Fibroblast of lung (primary cell): ENCODE measurements around the gene THBS1.

ENCODE experiments used
- EZH2 ChIP-seq: IDR thresholded peaks from 2 replicates; pipeline ENCODE4 v1.5.1; 2012; ENCODE audit warnings: low read length, control low read depth, mild to moderate bottlenecking; ENCODE audit errors: missing control alignments
- TF ChIP-seq, protein P1 (sequence below), 2 donors: IDR thresholded peaks in 1 of 2; conservative IDR thresholded peaks in 1 of 2; 1 replicate in 1 of 2; 2 replicates in 1 of 2; pipeline ENCODE4 v1.5.1; 2011 to 2012; ENCODE audit warnings: low read length in 2 of 2, control low read depth in 1 of 2, inconsistent platforms in 1 of 2, low read depth in 1 of 2, mild to moderate bottlenecking in 1 of 2

DNA sequence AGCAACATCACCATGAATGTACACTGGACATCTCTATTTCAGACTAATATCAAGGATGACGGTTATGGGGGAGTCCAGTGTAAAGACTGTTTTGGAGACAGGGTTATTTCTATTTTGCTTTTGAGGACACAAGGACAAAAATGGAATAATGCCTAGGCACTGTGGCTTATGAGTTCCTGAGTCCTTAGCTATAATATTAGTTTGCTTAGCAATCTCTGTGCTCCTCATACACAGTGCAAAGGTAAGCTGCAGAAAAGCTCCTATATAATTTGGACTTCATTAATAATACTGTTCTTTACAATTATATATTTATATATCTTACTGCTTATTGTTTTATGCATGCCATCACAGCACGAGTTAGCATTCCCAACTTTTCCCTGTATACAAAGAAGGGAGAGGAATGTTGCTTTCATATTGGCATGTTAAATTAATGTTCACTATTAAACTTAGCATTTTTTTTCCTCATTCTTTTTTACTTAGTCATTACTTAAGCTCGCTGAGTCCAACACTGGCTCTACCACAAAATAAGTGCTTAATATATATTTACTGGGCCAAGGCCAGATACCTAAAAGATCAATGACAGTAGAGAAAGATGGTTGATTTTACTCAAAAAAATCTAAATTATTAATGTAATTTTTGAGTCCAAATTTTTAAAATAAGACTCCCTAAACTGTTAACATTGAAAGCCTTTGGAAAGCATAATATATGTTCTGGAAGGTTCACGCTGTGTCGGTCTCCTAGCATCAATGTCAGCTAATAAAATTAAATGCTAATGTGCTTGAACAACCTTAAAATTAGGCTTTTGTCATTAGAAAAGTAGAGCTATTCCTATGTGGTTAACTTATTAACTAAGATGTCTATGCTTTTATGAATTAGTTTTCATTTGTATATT is 13.8 kb downstream of the THBS1 start:
- TF ChIP-seq, protein P1, sequence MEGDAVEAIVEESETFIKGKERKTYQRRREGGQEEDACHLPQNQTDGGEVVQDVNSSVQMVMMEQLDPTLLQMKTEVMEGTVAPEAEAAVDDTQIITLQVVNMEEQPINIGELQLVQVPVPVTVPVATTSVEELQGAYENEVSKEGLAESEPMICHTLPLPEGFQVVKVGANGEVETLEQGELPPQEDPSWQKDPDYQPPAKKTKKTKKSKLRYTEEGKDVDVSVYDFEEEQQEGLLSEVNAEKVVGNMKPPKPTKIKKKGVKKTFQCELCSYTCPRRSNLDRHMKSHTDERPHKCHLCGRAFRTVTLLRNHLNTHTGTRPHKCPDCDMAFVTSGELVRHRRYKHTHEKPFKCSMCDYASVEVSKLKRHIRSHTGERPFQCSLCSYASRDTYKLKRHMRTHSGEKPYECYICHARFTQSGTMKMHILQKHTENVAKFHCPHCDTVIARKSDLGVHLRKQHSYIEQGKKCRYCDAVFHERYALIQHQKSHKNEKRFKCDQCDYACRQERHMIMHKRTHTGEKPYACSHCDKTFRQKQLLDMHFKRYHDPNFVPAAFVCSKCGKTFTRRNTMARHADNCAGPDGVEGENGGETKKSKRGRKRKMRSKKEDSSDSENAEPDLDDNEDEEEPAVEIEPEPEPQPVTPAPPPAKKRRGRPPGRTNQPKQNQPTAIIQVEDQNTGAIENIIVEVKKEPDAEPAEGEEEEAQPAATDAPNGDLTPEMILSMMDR (conservative IDR thresholded peaks at IDR 0.05 in 1 of 2, IDR thresholded peaks at IDR 0.05 in 1 of 2; ENCODE audit: low read depth in 1 of 2, low read length in 2 of 2) = no peak
- TF ChIP-seq EZH2 = no peak
